ENCODE data around the gene FBXO27.
"Not testable (repeated sequence)": the region's sequence is repeated elsewhere in the genome, so short reads cannot be mapped to it uniquely, and the experiment has no call there.

The FBXO27 gene

GRCh38 chr19:39070888-39071287, 38.5 kb upstream of the FBXO27 start:
- Histone ChIP-seq H3K27ac (no peak overlapping the region), H3K4me3 (no peak overlapping the region)
- TF ChIP-seq CTCF (IDR thresholded peaks at IDR 0.05), result no peak
- DNase-seq (ENCODE audit: low spot score), result no peak

GRCh38 chr19:39068259-39068658, 35.9 kb upstream of the FBXO27 start:
- not testable (repeated sequence) for H3K27ac ChIP-seq; H3K4me3 ChIP-seq; DNase-seq (ENCODE audit: low spot score)

GRCh38 chr19:39067104-39067503, 34.8 kb upstream of the FBXO27 start:
- no peak overlapping the region for H3K27ac ChIP-seq
- no peak overlapping the region for H3K4me3 ChIP-seq
- DNase-seq (ENCODE audit: low spot score), result no peak
- TF ChIP-seq CTCF (IDR thresholded peaks at IDR 0.05), result no peak

GRCh38 chr19:39065928-39066327, 33.6 kb upstream of the FBXO27 start:
- no peak for TF ChIP-seq CTCF (IDR thresholded peaks at IDR 0.05)
- DNase-seq (ENCODE audit: low spot score), result no peak
- Histone ChIP-seq H3K27ac (no peak overlapping the region), H3K4me3 (no peak overlapping the region)

- TF ChIP-seq CTCF (IDR thresholded peaks at IDR 0.05), result no peak
- H3K27ac ChIP-seq, result no peak overlapping the region
- no peak overlapping the region for H3K4me3 ChIP-seq
- DNase-seq (ENCODE audit: low spot score), result no peak
Observed at GRCh38 chr19:39064405-39064804, 32.1 kb upstream of the FBXO27 start.

- Histone ChIP-seq H3K4me3 (no peak overlapping the region), H3K27ac (no peak overlapping the region)
- TF ChIP-seq CTCF (IDR thresholded peaks at IDR 0.05), result no peak
- DNase-seq (ENCODE audit: low spot score), result no peak
Observed at GRCh38 chr19:39060171-39060570, 27.8 kb upstream of the FBXO27 start.

GRCh38 chr19:39059302-39059701, 27.0 kb upstream of the FBXO27 start:
- Histone ChIP-seq H3K27ac (no peak overlapping the region), H3K4me3 (no peak overlapping the region)
- no peak for TF ChIP-seq CTCF (IDR thresholded peaks at IDR 0.05)
- DNase-seq (ENCODE audit: low spot score), result no peak

GRCh38 chr19:39057615-39058014, 25.3 kb upstream of the FBXO27 start:
- no peak for DNase-seq (ENCODE audit: low spot score)
- TF ChIP-seq CTCF (IDR thresholded peaks at IDR 0.05), result no peak

More at GRCh38 chr19:39057615-39058014, 25.3 kb upstream of the FBXO27 start:
- no peak overlapping the region for H3K27ac ChIP-seq
- H3K4me3 ChIP-seq, result no peak overlapping the region

All from coronary artery (tissue), 2 donors.